Measurements from ENCODE around the gene ZNF649.
"Not testable (repeated sequence)": the region's sequence is repeated elsewhere in the genome, so short reads cannot be mapped to it uniquely, and the experiment has no call there.

Gene ZNF649

GRCh38 chr19:51915324-51915867, 10.6 kb upstream of the ZNF649 start:
- H3K4me3 ChIP-seq = no peak overlapping the region
- no peak for DNase-seq (ENCODE audit: low spot score)
- H3K27ac ChIP-seq = no peak overlapping the region
- TF ChIP-seq, protein P1, sequence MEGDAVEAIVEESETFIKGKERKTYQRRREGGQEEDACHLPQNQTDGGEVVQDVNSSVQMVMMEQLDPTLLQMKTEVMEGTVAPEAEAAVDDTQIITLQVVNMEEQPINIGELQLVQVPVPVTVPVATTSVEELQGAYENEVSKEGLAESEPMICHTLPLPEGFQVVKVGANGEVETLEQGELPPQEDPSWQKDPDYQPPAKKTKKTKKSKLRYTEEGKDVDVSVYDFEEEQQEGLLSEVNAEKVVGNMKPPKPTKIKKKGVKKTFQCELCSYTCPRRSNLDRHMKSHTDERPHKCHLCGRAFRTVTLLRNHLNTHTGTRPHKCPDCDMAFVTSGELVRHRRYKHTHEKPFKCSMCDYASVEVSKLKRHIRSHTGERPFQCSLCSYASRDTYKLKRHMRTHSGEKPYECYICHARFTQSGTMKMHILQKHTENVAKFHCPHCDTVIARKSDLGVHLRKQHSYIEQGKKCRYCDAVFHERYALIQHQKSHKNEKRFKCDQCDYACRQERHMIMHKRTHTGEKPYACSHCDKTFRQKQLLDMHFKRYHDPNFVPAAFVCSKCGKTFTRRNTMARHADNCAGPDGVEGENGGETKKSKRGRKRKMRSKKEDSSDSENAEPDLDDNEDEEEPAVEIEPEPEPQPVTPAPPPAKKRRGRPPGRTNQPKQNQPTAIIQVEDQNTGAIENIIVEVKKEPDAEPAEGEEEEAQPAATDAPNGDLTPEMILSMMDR (IDR thresholded peaks at IDR 0.05) = no peak

- H3K27ac ChIP-seq; H3K4me3 ChIP-seq; DNase-seq (ENCODE audit: low spot score): not testable (repeated sequence)
These were observed 3.2 kb upstream of the ZNF649 start for GRCh38 chr19:51907981-51908380.

DNA sequence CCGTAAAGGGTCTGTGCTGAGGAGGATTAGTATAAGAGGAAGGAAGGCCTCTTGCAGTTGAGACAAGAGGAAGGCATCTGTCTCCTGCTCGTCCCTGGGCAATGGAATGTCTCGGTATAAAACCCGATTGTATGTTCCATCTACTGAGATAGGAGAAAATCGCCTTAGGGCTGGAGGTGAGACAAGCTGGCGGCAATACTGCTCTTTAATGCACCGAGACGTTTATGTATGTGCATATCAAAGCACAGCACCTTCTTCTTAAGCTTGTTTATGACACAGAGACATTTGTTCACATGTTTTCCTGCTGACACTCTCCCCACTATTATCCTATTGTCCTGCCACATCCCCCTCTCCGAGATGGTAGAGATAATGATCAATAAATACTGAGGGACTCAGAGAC, 1.3 kb upstream of the ZNF649 start:
- not testable (repeated sequence) for DNase-seq (ENCODE audit: low spot score); H3K4me3 ChIP-seq; H3K27ac ChIP-seq

- not testable (repeated sequence) for H3K27ac ChIP-seq; H3K4me3 ChIP-seq; DNase-seq (ENCODE audit: low spot score)
These were observed 822 bp upstream of the ZNF649 start for GRCh38 chr19:51905639-51906038.

DNA sequence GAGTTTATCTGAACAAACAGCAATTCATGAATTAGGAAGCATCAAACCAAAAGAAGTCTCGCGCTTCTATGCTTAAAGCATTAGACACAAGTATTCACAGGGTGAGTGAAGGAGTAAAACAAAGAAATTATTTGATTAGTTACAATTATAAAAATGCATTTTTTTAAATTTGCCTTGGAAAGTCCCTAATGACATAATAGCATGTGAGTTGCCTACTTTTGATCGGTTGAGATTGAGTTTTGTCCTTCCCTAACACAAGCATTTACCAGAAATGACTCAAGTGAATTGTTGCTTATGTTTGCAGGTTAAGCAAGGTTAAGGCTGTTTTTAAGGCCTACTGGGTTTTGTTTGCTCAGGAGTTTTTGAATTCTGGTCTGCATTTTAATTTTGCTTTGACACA, 389 bp upstream of the ZNF649 start:
- H3K4me3 ChIP-seq = peak overlapping the region; percentile 87
- DNase-seq (ENCODE audit: low spot score) = no peak
- TF ChIP-seq, protein P1 (IDR thresholded peaks at IDR 0.05) = no peak
- no peak overlapping the region for H3K27ac ChIP-seq

- TF ChIP-seq, protein P1 (IDR thresholded peaks at IDR 0.05) = no peak
- Histone ChIP-seq H3K4me3 (peak overlapping the region; percentile 87), H3K27ac (no peak overlapping the region)
- no peak for DNase-seq (ENCODE audit: low spot score)
These were observed 1.6 kb downstream of the ZNF649 start for GRCh38 chr19:51903192-51903591.

GRCh38 chr19:51901860-51902259, 3.0 kb downstream of the ZNF649 start:
- H3K27ac ChIP-seq = no peak overlapping the region
- H3K4me3 ChIP-seq = no peak overlapping the region
- TF ChIP-seq, protein P1 (IDR thresholded peaks at IDR 0.05) = no peak
- DNase-seq (ENCODE audit: low spot score) = no peak

DNA sequence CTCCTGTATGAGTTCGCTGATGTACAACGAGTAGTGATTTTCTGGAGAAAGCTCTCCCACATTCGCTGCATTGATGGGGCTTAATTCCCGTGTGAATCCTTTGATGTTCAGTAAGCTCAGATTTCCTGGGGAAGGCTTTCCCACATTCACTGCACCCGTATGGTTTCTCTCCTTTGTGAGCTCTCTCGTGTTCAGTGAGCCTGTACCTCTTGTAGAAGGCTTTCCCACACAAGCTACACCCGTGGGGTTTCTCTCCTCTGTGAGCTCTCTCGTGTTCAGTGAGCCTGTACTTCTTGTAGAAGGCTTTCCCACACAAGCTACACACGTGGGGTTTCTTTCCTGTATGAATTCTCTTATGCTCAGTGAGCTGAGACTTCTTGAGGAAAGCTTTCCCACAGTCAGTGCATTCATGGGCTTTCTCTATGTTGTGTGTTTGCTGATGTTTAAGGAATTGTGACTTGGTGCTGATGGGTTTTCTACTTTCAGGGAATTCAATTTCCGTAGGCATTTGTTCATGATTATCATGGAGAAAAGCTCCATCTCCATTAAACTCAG, 13.5 kb downstream of the ZNF649 start:
- TF ChIP-seq, protein P1 (IDR thresholded peaks at IDR 0.05) = no peak
- no peak for DNase-seq (ENCODE audit: low spot score)
- Histone ChIP-seq H3K4me3 (peak overlapping the region; percentile 40), H3K27ac (no peak overlapping the region)

- Histone ChIP-seq H3K27ac (no peak overlapping the region), H3K4me3 (no peak overlapping the region)
- DNase-seq (ENCODE audit: low spot score) = no peak
- TF ChIP-seq, protein P1 (IDR thresholded peaks at IDR 0.05) = no peak
These were observed 14.9 kb downstream of the ZNF649 start for GRCh38 chr19:51889934-51890333.
